Measurements from ENCODE around the gene PIH1D2.
A peak's percentile ranks its signal among the peaks of the same experiment; 100 is the strongest.
"Not testable (repeated sequence)": the region's sequence is repeated elsewhere in the genome, so short reads cannot be mapped to it uniquely, and the experiment has no call there.

Gene PIH1D2

DNA sequence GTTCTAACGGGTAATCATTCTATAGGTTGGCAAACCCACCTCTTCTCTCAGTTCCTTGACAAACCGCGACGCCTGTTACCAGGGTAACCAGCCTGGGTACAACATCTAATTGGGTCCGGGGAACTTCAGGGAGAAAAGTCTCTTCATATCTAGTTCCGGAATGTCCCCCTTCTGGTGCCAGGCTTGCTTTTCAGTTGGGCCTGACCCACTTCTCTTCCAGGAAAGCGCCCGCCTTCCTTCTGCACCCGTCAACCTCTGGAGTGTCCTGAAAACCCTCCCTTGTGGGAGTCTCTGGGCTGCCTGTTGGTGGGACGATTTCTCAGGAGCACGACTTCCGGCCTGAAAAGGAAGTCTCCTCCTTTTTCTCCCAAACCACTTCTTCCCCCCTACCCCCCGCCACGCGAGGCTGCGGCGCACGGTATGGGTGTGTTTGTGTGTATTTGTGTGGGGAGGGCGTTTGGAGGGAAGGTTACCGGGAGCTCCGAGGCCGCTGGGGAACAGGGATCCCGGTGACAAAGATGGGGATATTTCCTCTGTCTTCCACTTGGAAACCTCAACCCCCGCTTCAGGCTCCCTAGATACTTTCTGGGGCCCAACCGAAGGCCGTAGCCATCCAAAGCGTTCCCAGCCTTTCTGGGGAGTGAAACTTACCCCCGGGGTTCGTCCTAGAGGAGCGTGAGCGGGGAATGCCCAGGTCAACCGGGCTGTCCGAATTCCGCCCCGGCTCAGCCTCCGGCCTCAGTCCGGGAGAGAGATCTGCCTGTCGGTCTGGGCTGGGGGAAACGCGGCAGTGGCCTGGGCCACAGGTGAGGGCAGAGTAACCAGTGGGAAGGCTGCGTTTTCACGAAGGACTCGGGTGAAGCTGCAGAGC, at the start of gene PIH1D2, which contains the start of gene NKAPD1:
TSS of gene PIH1D2 (minus strand) at position 77 of the 871 bp plus-strand sequence. CDS start 843 bp downstream, outside the sequence.
TSS of gene NKAPD1 (plus strand) at position 359 of the 871 bp plus-strand sequence. CDS start 1,276 bp downstream, outside the sequence.
- DNase-seq (ENCODE audit: low spot score) = peak; percentile 89

- DNase-seq (ENCODE audit: low spot score) = no peak
These were observed 49.3 kb upstream of the PIH1D2 start for GRCh38 chr11:112123129-112123528.

- DNase-seq (ENCODE audit: low spot score) = no peak
These were observed 48.3 kb upstream of the PIH1D2 start for GRCh38 chr11:112121981-112122615.

DNA sequence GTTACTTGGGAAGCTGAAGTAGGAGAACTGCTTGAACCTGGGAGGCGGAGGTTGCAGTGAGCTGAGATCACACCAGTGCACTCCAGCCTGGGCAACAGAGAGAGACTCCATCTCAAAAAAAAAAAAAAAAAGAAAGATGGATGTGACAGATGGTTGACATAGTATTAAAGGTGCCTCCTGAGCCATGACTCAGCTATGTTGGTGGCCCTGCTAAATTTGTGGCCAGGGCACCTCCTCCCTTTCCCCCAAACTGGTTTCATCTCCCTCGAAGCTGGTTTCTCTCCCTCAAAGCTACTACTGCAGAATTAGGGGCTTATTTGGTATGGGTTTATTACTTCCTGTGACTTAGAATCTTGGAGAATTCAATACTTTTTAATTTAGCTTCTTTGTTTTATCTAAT, 44.4 kb upstream of the PIH1D2 start:
- no peak for DNase-seq (ENCODE audit: low spot score)

- DNase-seq (ENCODE audit: low spot score) = no peak
These were observed 41.6 kb upstream of the PIH1D2 start for GRCh38 chr11:112115386-112115785.

GRCh38 chr11:112114460-112114859, 40.6 kb upstream of the PIH1D2 start:
- no peak for DNase-seq (ENCODE audit: low spot score)

GRCh38 chr11:112113539-112114457, 40.0 kb upstream of the PIH1D2 start:
- DNase-seq (ENCODE audit: low spot score) = no peak

GRCh38 chr11:112106070-112106469, 32.3 kb upstream of the PIH1D2 start:
- no peak for DNase-seq (ENCODE audit: low spot score)

GRCh38 chr11:112103446-112103845, 29.6 kb upstream of the PIH1D2 start:
- DNase-seq (ENCODE audit: low spot score) = no peak

GRCh38 chr11:112100462-112100861, 26.6 kb upstream of the PIH1D2 start:
- no peak for DNase-seq (ENCODE audit: low spot score)

GRCh38 chr11:112097734-112098528, 24.1 kb upstream of the PIH1D2 start:
- no peak for DNase-seq (ENCODE audit: low spot score)

- no peak for DNase-seq (ENCODE audit: low spot score)
These were observed 22.4 kb upstream of the PIH1D2 start for GRCh38 chr11:112096194-112096593.

- not testable (repeated sequence) for DNase-seq (ENCODE audit: low spot score)
These were observed 21.5 kb upstream of the PIH1D2 start for GRCh38 chr11:112095302-112095701.

GRCh38 chr11:112087212-112087611, 13.4 kb upstream of the PIH1D2 start:
- no peak for DNase-seq (ENCODE audit: low spot score)

GRCh38 chr11:112086422-112087191, 12.8 kb upstream of the PIH1D2 start, which contains the start of the genes SDHD and TIMM8B:
Gene SDHD (plus strand): TSS chr11:112086873. CDS start chr11:112086908, 35 bp downstream.
Gene TIMM8B (minus strand): TSS chr11:112086756. CDS start chr11:112086723, 33 bp downstream.
- peak; percentile 95 for DNase-seq (ENCODE audit: low spot score)

DNA sequence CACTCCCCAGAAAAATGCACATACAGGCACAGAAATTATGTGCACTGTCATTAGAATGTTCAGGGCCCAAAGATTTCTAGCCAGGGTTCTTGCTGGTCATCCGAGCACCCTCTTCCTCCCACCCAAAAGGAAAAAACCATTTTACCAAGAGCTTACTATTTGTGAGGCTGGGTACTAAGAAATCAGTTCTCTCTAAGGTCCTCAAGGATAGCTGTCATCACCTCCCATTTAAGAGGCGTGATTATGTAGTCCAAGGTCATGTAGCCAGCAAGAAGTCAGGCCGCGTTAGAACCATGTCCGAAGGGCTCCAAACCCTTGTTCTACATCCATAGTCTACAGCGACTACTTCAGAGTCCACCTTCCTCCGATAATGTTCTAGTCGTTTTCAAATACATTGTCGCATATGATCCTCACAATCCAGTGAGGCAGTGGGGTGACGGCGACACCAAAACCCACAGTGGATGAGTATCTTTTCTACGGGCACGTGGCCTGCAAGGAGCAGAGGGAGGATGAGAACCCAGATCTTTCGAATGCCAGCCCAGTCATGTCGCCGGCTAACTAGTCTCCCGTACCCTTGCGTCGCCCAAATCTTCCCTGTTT, 12.1 kb upstream of the PIH1D2 start:
- DNase-seq (ENCODE audit: low spot score) = no peak

DNA sequence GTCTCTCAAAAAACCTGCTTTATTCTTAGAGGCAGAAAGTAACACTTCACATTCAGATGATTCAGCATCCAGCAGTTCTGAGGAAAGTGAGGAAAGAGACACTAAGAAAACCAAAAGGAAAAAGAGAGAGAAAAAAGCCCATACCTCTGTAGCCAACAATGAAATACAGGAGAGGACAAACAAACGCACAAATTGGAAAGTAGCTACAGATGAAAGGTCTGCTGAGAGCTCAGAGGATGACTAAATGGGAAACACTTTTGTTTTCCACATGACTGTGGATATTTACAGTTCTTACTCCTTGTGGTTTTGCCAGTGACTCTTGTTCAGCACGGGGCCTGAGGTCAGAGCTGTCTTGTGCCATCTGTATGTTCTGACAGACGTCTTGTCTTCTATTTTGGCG, 8.9 kb upstream of the PIH1D2 start:
- DNase-seq (ENCODE audit: low spot score) = no peak

- DNase-seq (ENCODE audit: low spot score) = no peak
These were observed 10.9 kb downstream of the PIH1D2 start for GRCh38 chr11:112062923-112063322.

GRCh38 chr11:112058103-112058502, 15.7 kb downstream of the PIH1D2 start:
- DNase-seq (ENCODE audit: low spot score) = no peak

DNA sequence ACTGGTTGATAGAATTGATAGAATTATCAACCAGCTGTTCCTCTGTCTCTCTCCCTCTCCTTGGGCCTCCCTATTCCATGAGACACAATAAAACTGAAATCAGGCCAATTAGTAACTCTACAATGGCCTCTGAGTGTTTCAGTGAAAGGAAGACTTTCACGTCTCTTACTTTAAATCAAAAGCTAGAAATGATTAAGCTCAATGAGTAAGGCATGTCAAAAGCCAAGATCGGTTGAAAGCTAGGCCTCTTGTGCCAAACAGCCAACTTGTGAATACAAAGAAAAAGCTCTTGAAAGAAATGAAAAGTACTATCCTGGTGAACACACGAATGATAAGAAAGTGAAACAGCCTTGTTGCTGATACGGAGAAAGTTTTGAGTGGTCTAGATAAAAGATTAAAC, 16.6 kb downstream of the PIH1D2 start:
- no peak for DNase-seq (ENCODE audit: low spot score)

Measured in left forelimb (tissue), 1 donor.